Measurements from ENCODE around the gene ZNF592.

GRCh38 chr15:84836844-84837243 is 88.5 kb downstream of the ZNF592 start:
- TF ChIP-seq POLR2A (IDR thresholded peaks at IDR 0.05; ENCODE audit: low read length) (no peak), EP300 (IDR thresholded peaks at IDR 0.05) (no peak), HDAC2 (IDR thresholded peaks at IDR 0.05) (no peak), RAD21 (conservative IDR thresholded peaks at IDR 0.05 in 1 of 2, IDR thresholded peaks at IDR 0.05 in 1 of 2) (no peak), ZFP36 (IDR thresholded peaks at IDR 0.05; ENCODE audit: borderline replicate concordance, partially characterized antibody) (no peak), CTCF (IDR thresholded peaks at IDR 0.05) (no peak), MAZ (IDR thresholded peaks at IDR 0.05; ENCODE audit: borderline replicate concordance, low read depth, low read length) (no peak)
